ENCODE results near the gene TBC1D7. TPM values are rescaled to one million over a fixed set of nuclear protein-coding genes. Genes with fewer than 3 reads are reported as not detected.

The TBC1D7 gene
- total RNA-seq, 4 donors from 2014 or later = 6.9 to 10.7 (median 9.6) TPM

DNA sequence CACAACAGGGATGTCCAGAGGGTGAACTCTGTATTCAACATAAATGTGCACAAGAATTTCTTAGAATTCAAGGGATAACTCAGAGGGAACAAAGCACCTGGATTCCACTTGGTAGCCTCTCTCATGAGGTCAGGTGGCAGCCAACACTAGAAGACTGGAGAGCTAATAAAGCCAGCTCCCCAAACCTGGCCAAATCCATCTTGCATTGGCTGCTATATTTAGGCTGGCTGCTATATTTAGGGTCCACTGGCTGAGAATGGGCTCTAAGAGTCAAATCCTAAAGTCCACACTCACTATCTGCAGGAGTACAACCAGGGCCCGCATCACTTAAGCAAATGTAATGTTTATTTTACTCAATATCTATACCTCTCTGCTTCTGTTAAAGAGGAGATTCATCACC, 20.0 kb downstream of the TBC1D7 start:
- H3K27ac ChIP-seq = no peak overlapping the region
- peaks cover 0 to 7% of the 10 kb centered on the region in 2 donors for H3K4me1 ChIP-seq
- peaks cover 5 to 7% of the 10 kb centered on the region in 2 donors for H3K36me3 ChIP-seq
- no peaks in the 10 kb centered on the region for H3K27me3 ChIP-seq
- no peak for DNase-seq
- intact Hi-C loops (cut with DNase I) = no loop called here
- TF ChIP-seq, protein P1, sequence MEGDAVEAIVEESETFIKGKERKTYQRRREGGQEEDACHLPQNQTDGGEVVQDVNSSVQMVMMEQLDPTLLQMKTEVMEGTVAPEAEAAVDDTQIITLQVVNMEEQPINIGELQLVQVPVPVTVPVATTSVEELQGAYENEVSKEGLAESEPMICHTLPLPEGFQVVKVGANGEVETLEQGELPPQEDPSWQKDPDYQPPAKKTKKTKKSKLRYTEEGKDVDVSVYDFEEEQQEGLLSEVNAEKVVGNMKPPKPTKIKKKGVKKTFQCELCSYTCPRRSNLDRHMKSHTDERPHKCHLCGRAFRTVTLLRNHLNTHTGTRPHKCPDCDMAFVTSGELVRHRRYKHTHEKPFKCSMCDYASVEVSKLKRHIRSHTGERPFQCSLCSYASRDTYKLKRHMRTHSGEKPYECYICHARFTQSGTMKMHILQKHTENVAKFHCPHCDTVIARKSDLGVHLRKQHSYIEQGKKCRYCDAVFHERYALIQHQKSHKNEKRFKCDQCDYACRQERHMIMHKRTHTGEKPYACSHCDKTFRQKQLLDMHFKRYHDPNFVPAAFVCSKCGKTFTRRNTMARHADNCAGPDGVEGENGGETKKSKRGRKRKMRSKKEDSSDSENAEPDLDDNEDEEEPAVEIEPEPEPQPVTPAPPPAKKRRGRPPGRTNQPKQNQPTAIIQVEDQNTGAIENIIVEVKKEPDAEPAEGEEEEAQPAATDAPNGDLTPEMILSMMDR (IDR thresholded peaks at IDR 0.05) = no peak
- H3K9me3 ChIP-seq = no peaks in the 10 kb centered on the region
- H3K4me3 ChIP-seq (replicated peaks in 1 of 3) = no peak overlapping the region
- 96 to 100% methylated on average over 1 of the region's 1 CpG for WGBS, 2 donors

DNA sequence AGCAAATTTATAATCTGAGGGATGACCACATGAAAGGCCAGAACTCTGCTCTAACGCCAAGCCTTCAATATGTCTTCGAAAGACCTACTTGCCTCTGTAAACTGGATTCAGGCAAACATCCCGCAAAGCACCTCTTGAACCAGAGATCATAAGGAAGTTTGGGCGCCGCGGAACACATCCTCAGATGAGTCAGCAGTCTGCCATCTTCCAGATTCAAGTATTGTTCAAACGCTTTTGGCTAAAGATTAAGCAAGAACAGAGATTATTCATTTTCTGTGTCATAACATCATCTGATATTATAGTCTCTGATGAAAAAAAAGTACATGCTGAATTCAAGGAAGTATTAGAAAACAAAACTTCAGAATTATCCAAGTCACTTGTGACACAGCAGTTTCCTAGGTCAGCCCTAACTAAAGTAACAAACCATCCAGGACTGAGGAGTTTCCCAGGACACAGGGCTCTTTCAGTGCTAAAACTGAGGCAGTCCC, 20.8 kb downstream of the TBC1D7 start:
- no peaks in the 10 kb centered on the region for H3K9me3 ChIP-seq
- whole genome bisulfite sequencing, 2 donors = 88 to 89% methylated on average over 7 of the region's 7 CpGs
- no peak overlapping the region for H3K4me3 ChIP-seq (replicated peaks in 1 of 3)
- peaks cover 0 to 10% of the 10 kb centered on the region in 2 donors for H3K4me1 ChIP-seq
- TF ChIP-seq POLR2A (IDR thresholded peaks at IDR 0.05) = no peak
- TF ChIP-seq, protein P1 (IDR thresholded peaks at IDR 0.05) = no peak
- no peak overlapping the region for H3K27ac ChIP-seq
- no peaks in the 10 kb centered on the region for H3K27me3 ChIP-seq
- H3K36me3 ChIP-seq = peaks cover 5 to 9% of the 10 kb centered on the region in 2 donors
- intact Hi-C loops (cut with DNase I) = no loop called here
- no peak for DNase-seq

DNA sequence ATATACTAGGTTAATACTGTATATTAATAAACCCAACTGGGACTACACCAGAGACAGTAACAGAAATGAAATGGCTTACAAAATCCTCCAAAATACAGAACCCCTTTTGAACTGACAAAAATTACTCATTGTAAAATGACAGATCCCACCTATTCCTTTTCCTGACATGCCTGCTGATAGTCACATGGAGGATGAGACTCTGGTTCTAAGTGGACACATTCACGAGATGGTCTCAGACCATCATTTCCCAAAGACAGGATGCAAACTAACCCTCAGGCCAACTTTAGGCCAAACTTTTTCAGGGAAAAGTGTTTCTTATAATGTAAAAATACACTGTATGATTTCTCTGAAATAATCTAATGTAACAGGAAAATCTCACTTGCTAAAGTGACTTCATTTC, 22.5 kb downstream of the TBC1D7 start:
- DNase-seq = no peak
- Histone ChIP-seq H3K27ac (no peak overlapping the region), H3K9me3 (no peaks in the 10 kb centered on the region), H3K36me3 (peaks cover 0 to 6% of the 10 kb centered on the region in 2 donors), H3K27me3 (no peaks in the 10 kb centered on the region), H3K4me1 (peaks cover 0 to 10% of the 10 kb centered on the region in 2 donors), H3K4me3 (replicated peaks in 1 of 3) (no peak overlapping the region)
- 85 to 96% methylated on average over 1 of the region's 1 CpG for WGBS, 2 donors
- intact Hi-C loops (cut with DNase I) = no loop called here
- TF ChIP-seq, protein P1 (IDR thresholded peaks at IDR 0.05) = no peak
- no peak for TF ChIP-seq POLR2A (IDR thresholded peaks at IDR 0.05)

DNA sequence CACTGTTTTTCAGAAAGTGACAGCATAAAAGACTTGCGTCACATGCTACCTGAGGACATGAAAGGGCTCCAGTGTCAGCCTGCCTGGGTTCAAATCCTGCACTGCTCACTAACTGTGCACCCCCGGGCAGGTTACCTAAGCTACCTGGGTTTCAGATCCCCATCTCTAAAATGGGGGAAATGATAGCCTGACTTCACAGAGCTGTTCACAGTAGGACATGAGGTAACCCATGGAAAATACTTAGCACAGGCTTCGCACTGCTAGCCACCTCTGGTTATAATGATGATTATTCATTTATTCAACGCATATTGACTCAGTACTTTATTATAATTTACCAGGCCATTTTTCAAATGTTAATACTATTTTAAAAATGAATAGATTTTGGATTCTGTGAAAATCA, 23.0 kb downstream of the TBC1D7 start:
- Histone ChIP-seq H3K36me3 (peaks cover 0 to 6% of the 10 kb centered on the region in 2 donors), H3K9me3 (no peaks in the 10 kb centered on the region), H3K4me3 (replicated peaks in 1 of 3) (no peak overlapping the region), H3K27me3 (no peaks in the 10 kb centered on the region), H3K27ac (no peak overlapping the region), H3K4me1 (peaks cover 0 to 10% of the 10 kb centered on the region in 2 donors)
- 86 to 97% methylated on average over 4 of the region's 4 CpGs for WGBS, 2 donors
- TF ChIP-seq, protein P1 (IDR thresholded peaks at IDR 0.05) = no peak
- no peak for TF ChIP-seq POLR2A (IDR thresholded peaks at IDR 0.05)
- DNase-seq = no peak
- intact Hi-C loops (cut with DNase I) = no loop called here

DNA sequence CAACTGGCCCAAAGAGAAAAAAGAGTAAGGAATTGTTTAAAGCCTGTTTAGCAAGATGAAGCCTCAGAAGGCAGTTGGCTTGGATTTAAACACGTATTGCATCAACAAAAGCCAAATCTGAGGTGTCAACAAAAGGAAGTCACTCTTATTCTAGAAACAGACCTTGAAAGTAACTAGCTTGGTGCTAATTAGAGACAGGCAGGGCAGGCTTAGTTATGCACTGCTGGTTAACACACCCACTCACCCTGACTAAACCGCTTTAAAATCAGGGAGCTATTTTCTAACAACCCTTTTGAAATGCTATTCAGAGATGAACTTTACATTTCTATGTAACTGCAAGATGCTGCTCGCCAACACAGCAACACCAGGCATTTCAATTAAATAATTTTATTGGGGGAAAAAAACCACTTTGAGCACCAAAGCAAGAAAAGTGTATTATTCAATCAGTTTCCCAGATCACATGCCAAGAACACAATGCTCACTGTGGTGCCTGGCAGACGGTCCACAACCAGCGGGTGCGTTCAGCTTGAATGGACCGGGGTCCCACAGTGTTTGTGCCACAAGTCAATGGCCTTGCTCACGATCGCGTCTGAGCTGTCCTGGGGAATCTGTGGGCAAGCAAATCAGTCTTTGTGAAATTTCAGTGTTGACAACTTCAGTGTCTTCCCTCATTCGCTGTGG, 23.6 kb downstream of the TBC1D7 start:
- Histone ChIP-seq H3K27me3 (no peaks in the 10 kb centered on the region), H3K9me3 (no peaks in the 10 kb centered on the region), H3K4me1 (peaks cover 0 to 10% of the 10 kb centered on the region in 2 donors), H3K36me3 (peaks cover 0 to 6% of the 10 kb centered on the region in 2 donors), H3K27ac (no peak overlapping the region), H3K4me3 (replicated peaks in 1 of 3) (no peak overlapping the region)
- no peak for DNase-seq
- WGBS, 2 donors = 95 to 96% methylated on average over 11 of the region's 11 CpGs
- intact Hi-C loops (cut with DNase I) = no loop called here
- TF ChIP-seq, protein P1 (IDR thresholded peaks at IDR 0.05) = no peak
- TF ChIP-seq POLR2A (IDR thresholded peaks at IDR 0.05) = no peak

Data from thyroid gland (tissue), 4 donors.